Skin epidermis (tissue), 12 donors: ENCODE results near the gene PCBP3.
"Not testable (repeated sequence)": the region's sequence is repeated elsewhere in the genome, so short reads cannot be mapped to it uniquely, and the experiment has no call there.

Experiments
- H3K27ac ChIP-seq, 21 experiments: fragments of 200-600 bp; sonication (generic) in 11 of 21; one replicate each; pipeline ENCODE4 v1.5.0; 2020; ENCODE audit warnings: mild to moderate bottlenecking in 3 of 21, inconsistent platforms in 2 of 21, moderate library complexity in 2 of 21
- H3K4me3 ChIP-seq, 7 experiments: fragments of 200-600 bp; sonication (generic) in 2 of 7; one replicate each; pipeline ENCODE4 v1.5.0; 2020; ENCODE audit warnings: inconsistent platforms in 2 of 7, mild to moderate bottlenecking in 2 of 7, moderate library complexity in 1 of 7

Gene PCBP3

DNA sequence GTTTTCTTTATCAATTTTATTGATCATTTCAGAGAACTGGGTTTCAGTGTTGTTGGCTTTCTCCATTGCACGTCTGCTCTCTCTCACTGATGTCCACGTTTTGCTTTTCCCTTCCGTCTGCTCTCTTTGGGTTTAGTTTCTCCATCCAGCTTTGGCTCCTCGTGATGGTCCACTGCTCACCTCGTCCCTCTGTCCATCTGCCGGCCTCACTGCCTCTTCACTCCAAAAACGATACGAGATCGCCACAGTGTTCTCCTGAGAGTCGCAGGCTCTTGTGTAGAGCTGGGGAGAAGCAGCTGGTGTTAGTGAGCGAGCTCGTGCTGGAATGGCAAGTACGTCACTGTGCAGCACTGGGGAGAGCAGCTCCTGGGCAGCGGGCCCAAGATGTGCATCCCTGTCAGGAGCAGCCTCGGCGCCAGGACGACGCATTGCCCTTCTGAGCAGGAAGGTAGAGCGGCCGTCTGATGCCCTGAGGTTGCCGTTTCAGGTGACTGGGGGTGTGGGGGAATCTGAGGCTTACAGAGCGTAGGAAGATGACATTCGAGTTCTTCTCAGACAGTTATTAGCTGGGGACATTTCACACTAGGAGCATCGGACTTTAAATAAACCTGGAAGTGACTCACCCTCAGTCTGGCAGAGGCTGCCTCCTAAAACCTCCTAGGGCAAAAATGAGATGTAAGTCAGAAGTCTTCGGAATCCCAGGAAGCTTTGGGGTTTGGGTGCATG lies 31.4 kb upstream of the PCBP3 start:
- no peak overlapping the region for H3K4me3 ChIP-seq
- H3K27ac ChIP-seq = no peak overlapping the region

DNA sequence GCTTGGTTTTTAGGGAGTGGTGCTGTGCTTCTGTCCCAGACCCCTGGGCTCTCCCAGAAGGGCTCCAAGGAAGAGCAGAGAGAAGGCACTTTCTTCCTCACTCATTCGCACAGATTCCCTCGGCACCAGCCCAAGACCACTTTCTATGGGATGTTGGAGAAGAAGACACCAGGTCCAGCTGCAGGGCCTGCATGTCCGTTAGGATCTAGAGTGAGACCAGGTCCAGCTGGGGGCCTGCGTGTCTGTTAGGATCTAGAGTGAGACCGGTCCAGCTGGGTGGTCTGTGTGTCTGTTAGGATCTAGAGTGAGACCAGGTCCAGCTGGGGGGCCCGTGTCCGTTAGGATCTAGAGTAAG lies 30.9 kb upstream of the PCBP3 start:
- H3K27ac ChIP-seq, H3K4me3 ChIP-seq: not testable (repeated sequence)

DNA sequence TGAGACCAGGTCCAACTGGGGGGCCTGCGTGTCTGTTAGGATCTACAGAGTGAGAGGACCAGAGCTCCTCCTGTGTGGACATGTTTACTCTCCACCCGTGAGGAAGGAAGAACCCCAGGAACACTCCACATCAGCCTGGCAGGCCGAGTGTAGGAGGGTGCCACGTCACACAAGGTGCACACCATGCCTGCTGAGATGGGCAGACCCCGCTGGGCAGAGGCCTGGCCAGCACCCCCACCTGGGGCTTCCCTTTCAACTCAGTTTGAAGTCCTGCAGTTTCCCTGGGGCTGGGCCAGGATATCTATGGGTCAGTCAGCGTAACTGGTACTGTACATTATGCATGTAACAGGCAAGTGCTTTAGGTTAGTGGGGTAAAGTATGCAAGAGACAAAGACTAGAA lies 30.1 kb upstream of the PCBP3 start:
- H3K4me3 ChIP-seq = no peak overlapping the region
- no peak overlapping the region for H3K27ac ChIP-seq

DNA sequence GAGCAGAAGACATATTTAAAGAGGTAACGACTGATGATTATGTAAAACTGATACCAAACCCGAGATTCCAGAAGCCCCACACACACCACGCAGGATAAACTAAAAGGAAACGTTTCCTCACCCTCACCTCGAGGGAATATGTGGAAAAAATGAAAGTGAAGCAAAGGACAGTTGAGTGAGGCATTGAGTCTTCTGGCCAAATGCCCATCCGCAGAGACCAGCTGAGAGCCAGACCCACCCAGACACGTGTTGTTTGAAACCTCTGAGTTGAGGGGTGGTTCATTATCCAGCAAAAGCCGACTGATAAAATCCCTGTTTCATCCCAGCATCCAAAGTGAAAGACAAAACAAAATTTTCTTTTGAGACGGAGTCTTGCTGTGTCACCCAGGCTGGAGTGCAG lies 29.6 kb upstream of the PCBP3 start:
- Histone ChIP-seq H3K27ac (no peak overlapping the region), H3K4me3 (no peak overlapping the region)

DNA sequence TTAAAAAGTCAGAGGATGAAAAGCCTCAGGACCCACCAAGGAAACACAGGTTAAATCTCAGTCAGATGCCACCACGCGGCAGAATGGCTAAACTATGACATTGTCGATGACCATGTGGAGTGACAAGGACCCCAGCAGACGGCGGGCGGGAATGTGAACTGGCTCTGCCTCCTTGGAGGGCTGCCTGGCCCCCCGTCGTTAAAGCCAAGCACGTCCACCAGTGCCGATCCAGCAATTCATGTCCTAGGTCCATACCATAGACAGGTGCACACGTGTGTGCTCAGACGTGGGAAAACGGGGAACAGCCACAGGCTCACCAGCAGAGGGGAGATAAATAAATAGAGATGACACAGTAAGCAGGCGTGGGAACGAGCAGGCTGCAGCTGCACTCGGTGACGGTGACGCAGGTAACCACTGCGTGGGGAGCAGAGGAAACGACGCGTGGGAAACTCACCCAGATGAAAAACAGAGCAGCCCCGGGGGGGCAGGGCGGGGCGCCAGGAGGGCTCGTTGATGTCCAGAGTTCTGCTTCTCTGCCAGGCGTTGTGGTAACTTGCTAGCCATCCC lies 28.3 kb upstream of the PCBP3 start:
- Histone ChIP-seq H3K4me3 (no peak overlapping the region), H3K27ac (peak overlapping the region in 1 of 21 experiments; percentile 57)

DNA sequence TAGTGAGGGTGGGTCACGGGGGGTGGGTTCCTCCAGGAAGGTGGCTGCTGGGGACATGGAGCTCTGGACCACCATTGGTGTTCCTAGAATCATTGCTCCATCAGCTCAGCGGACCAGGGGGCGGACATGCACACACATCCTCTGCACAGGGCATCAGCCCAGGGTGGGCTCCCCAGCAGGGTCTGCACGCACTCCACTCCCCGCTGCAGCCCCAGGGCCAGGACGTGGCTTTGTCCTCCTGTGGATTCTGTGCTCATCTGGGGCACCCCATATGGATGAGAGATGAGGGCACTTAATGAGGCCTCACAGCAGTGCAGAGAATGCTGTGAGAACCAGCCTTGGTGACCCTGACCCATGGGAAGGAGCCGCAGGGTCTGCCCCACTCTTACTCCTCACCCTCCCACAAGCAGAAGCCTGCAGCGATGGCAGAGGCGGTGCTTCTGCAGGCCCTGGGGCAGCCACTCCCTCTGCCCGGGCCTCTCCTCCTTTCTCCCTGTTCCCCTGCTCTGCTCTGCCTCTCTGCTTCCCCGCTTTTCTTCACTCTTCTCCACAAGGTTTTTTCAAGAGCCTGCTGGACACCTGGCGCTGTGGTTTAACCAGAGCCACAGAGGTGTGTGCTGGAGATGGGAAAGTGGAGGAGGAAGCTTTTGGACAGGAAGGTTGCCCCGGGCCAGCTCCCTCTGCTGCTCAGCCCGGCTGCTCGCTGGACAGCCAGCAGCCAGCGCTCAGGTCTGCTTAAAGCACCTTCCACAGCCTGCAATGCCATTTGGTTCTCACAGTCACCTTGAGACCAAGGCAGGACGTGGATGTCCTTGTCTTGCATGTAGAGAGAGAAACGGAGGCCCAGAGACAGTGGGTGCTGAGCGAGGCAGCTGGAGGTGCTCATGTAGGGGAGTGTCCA lies 26.3 kb upstream of the PCBP3 start:
- Histone ChIP-seq H3K4me3 (no peak overlapping the region), H3K27ac (no peak overlapping the region)

DNA sequence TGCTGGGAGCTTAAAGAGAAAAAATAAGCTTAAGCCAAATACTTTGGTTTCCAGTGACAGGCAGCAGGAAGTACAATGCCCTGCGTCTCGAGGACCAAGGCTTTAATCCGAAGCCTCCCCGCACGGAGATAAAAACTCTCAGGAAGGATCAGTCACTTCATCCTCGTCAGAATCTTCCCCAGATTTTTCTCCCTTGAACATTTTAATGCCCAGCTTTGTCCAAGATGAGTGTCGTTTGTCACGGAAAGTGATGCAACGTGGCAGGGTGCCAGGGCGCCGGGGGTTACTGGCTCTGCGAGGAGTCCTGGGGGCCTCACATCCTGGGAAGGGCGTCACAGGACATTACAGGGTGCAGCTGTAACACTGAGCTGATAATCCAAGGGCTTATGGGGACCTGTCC lies 25.2 kb upstream of the PCBP3 start:
- no peak overlapping the region for H3K27ac ChIP-seq
- H3K4me3 ChIP-seq = no peak overlapping the region

DNA sequence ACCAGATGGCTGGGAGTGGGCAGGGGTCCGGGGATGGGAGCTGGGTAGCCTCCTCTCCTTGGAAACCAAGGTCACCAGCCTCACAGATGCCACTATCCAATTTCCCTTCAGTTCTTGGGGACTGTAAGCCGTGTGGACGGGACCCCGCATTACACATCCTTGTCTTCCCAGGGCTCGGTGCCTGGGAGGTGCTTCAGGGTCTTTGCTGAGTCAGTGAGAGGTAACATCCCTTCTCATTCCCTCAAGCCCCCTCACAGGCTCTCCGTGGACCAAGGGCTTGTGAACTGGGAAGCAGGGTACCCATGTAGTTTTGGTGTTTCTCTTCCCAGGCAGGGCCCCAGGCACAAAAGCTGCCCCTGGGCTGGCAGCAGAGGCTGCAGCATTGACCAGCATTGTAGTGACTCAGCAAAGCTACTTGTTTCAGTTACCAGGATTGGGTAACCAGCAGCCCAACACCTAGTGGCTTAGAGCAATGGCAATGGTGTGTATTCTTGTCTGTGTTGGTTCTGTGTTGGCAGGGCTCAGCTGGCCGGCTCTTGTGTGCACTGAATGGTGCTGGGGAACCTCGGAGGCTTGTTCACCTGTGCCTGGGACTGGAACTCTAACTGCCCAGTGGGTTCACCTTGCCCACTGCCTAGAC lies 24.6 kb upstream of the PCBP3 start:
- H3K27ac ChIP-seq = no peak overlapping the region
- no peak overlapping the region for H3K4me3 ChIP-seq

DNA sequence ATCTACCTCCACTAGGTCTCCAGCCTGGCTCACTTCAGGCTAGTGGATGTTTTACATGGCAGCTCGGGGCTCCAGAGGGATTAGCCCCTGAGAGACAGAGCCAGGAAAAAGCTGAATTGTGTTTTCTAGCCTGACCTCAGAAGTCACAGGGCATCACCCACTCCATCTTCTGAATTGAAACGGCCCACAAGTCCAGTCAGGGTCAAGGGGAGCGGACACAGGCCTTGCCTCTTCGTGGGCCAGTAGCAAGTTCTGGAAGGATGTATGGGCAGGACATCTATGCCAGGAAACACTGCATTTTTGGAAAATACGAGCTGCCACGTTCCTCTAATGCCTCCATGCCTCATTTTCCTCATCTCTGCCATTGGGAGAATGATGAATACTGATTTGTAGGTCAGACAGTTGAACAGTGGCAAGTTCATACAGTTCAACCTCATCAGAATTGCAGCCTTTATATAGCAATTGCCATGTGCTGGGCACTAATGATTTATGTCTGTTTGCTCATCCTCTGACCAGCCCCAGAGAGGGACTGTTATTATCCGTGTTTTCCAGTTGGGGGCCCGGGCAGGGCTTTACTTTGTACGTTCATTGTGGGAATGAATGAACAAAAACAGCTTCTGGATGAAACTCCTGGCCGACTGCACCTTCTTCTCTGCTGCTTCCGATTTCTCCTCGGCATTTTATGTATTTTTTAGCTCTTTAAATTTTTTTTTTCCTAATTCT lies 23.2 kb upstream of the PCBP3 start:
- no peak overlapping the region for H3K27ac ChIP-seq
- H3K4me3 ChIP-seq = no peak overlapping the region

DNA sequence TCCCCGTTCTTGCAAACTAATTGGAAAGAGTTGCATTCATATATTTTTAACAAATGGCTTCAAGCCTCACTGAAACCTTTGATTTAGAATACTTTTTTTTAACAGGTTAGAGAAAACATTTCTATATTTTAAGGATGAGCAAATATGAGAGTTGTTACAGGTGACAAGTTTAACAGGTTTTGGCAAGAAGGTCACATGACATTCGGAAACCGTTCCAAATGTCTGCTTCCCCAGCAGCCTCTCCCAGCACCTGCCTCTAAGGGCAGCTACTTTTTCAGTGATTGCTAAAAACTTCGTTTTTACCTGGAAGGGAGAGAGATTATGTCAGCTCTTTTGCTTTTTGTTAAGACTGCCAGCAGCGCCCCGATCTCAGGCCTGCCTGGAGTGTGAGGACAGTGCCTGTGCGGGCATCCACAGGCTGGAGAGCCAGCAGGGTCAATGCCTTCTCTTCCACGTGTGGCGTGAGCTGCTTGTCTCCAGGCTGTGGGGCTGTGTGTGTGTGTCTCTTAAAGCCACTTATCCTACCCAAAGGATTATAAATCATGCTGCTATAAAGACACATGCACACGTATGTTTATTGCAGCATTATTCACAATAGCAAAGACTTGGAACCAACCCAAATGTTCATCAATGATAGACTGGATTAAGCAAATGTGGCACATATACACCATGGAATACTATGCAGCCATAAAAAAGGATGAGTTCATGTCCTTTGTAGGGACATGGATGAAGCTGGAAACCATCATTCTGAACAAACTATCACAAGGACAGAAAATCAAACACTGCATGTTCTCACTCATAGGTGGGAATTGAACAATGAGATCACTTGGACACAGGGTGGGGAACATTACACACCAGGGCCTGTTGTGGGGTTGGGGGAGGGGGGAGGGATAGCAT lies 21.8 kb upstream of the PCBP3 start:
- H3K27ac ChIP-seq, H3K4me3 ChIP-seq: not testable (repeated sequence)

DNA sequence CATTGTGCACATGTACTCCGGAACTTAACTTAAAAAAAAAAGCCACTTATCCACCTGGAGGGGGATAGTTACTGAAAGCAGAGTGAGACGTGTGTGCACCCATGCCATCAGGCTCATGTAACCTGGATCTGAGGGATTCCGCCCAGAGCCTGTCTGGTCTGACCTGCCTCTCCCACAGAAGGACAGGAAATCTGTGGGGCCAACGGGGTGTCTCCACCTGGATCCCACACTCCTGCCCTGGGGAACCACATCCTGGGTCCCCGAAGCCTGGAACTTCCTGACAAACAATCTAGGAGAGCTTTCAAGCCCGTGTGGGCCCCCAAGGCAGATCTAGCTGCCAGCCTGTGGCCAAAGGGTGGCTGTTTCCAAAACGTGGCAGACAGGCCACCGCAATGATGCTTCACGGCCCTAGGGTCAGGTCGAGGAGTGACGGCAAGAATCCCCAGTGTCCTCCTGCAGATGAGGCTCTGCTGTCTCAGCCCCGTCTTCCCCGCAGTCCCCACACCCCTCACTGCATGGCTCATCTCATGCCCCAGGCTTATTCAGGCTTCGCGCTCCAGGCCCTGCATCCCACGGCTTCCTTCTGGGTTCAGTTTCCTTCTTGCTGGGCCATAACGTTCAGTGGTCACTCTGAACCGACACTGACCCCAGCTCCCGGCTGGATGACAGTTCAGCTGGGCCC lies 21.0 kb upstream of the PCBP3 start:
- H3K27ac ChIP-seq = no peak overlapping the region

DNA sequence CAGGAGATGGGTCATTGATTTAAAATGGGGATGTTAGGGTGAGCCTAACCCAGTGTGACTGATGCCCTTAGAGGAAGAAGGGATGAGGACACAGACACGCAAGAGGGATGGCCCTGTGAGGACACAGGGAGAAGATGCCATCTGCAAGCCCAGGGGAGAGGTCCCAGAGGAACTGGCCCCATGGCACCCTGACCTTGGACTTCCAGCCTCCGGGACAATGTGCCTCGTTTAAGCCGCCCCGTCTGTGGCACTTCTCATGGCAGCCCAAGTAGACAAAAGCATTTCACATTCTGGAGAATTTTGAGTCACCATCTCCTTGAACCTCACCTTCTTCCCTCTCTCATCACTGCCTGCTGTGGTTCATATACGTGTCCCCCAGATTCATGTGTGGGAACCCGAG lies 20.1 kb upstream of the PCBP3 start:
- Histone ChIP-seq H3K27ac (no peak overlapping the region), H3K4me3 (no peak overlapping the region)

More for the DNA sequence above, 21.0 kb upstream of the PCBP3 start:
- no peak overlapping the region for H3K4me3 ChIP-seq

DNA sequence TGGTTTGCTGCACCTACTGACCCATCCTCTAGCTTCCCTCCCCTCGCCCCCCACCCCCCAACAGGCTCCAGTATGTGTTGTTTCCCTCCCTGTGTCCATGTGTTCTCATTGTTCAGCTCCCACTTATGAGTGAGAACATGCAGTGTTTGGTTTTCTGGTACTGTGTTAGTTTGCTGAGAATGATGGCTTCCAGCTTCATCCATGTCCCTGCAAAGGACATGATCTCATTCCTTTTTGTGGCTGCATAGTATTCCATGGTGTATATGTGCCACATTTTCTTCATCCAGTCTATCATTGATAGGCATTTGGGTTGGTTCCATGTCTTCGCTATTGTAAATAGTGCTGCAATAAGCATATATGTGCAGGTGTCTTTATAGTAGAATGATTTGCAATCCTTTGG lies 17.4 kb upstream of the PCBP3 start:
- H3K27ac ChIP-seq, H3K4me3 ChIP-seq: not testable (repeated sequence)

DNA sequence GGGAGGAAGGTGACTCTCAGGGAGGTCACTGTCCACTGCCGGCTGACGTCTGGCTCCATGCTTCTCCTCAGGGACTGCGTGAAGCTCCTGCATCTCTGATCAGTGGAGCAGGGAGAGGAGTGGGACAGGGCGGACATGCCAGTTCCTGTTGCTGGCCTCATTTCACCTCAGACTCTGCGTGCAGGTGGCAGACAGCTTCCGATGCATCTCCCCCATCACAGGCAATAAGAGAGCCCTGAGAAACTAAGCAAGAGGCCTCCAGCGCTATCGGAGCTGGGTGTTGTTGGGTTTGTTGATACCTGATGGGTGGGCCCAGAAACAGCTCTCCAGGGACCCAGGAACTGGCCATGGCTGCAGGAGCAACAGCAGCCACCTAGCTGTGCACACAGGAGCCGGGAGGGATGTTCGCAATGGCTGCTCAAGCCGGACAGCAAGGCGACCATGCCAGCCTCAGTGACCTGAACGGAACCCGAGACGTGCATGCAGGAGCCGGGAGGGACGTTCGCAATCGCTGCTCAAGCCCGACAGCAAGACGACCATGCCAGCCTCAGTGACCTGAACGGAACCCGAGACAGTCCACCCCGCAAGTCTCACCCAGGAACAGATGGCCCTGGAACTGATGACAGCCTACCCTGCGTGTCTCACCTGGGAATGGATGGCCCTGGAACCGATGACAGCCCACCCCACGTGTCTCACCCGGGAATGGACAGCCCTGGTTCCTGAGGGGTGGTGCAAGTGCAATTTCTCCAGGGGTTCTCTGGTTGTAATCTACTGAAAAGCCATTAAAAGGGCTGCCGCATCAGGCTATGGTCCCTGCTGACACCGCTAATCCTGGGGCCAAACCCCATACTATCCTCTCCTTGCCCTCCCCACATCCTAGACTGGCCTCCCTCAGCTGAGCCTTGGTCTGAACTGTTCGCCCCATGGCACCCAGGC lies 14.2 kb upstream of the PCBP3 start:
- H3K27ac ChIP-seq = no peak overlapping the region

DNA sequence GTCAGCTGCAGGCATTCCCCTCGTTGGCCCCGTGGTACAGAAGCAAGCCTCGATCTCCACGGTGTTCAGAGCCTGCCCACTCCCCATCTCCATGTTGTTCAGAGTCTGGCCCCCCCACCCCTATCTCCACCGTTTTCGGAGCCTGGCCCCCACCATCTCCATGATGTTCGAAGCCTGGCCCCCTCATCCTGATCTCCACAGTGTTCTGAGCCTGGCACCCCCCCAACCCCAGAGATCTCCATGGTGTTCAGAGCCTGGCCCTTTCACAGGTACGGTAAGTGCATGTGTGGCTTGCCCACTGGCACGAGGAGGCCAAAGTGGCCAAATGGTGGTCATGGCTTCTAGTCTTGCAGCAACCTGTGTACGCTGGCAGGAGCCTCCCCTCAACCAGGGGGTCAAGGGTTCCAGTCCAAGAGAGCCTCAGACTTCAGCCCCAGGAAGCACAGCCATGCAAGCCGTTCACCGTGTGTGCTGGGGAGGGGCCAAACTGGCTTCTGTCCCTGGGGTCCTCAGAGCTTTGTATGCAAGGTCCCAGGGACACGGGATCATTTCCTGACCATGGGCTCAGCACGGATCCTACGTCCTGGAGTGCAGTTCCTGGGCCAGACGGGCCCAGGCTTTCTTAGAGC lies 13.3 kb upstream of the PCBP3 start:
- no peak overlapping the region for H3K4me3 ChIP-seq
- H3K27ac ChIP-seq = no peak overlapping the region

More for the DNA sequence above, 14.2 kb upstream of the PCBP3 start:
- H3K4me3 ChIP-seq = no peak overlapping the region

DNA sequence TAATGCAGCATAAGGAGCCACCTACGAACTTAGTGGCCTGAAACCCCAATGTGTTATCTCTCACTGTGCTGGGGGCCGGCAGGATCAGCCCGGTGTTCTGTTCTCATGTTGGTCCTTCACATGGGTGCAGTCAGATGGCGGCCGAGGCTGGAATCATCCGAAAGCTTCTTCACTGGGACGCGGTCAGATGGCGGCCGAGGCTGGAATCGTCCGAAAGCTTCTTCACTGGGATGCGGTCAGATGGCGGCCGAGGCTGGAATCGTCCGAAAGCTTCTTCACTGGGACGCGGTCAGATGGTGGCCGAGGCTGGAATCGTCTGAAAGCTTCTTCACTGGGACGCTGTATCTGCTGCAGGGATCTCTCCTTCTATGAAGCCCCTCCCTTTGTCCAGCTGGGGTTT lies 12.6 kb upstream of the PCBP3 start:
- H3K27ac ChIP-seq = no peak overlapping the region
- no peak overlapping the region for H3K4me3 ChIP-seq

DNA sequence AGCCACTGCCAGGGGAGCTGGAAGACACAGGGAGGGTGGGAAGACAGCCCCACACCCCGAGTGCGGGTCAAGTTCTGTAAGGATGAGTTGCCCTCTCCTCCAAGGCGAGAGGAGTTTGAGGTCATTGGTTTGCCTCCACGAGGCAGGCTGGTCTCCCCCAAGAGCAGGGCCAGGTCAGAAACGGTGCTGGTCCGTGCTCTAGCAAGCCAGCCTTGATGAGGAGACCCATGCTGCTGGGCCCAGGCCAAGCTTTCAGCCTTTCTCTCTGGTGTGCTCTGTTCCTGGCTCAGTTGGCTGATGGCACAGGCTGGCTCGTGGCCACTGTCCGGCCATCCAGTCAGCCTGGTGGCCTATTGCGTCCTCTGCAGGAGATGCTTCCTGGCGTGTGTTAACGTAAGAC lies 12.0 kb upstream of the PCBP3 start:
- Histone ChIP-seq H3K4me3 (no peak overlapping the region), H3K27ac (no peak overlapping the region)
